ENCODE measurements around the gene CHRNA7.

The CHRNA7 gene

GRCh38 chr15:32125595-32125994 lies 95.3 kb downstream of the CHRNA7 start:
- Histone ChIP-seq H3K9ac (ENCODE audit: low read length) (no peak overlapping the region), H3K36me3 (ENCODE audit: control insufficient read depth, insufficient read depth, low read length) (no peaks in the 10 kb centered on the region), H2AK5ac (ENCODE audit: low read length) (no peak overlapping the region), H3K18ac (ENCODE audit: low read length) (no peak overlapping the region), H3K4me2 (ENCODE audit: low read length) (no peak overlapping the region), H3K4me3 (ENCODE audit: low read length) (no peak overlapping the region), H4K8ac (ENCODE audit: low read depth, low read length) (no peak overlapping the region), H3K27ac (ENCODE audit: low read depth, low read length) (no peak overlapping the region), H3K79me2 (ENCODE audit: control insufficient read depth, insufficient read depth, low read length) (no peaks in the 10 kb centered on the region), H3K27me3 (ENCODE audit: insufficient read depth, low read length, poor library complexity) (no peaks in the 10 kb centered on the region), H3K23ac (ENCODE audit: low read length) (no peak overlapping the region), H3K4me1 (ENCODE audit: control insufficient read depth, low read depth, low read length) (peaks cover 3% of the 10 kb centered on the region), H2BK5ac (ENCODE audit: low read length) (no peak overlapping the region), H2BK120ac (ENCODE audit: low read depth, low read length) (no peak overlapping the region), H2BK15ac (replicated peaks; ENCODE audit: low read depth) (no peak overlapping the region), H3K4ac (ENCODE audit: low read depth, low read length) (no peak overlapping the region), H4K5ac (ENCODE audit: low read length) (no peak overlapping the region), H3K79me1 (ENCODE audit: low read length) (no peaks in the 10 kb centered on the region), H3K56ac (ENCODE audit: low read length) (no peak overlapping the region)
- peak; percentile 50 for DNase-seq
- no CpG with 5 or more reads among the region's 3 CpGs for WGBS (ENCODE audit: extremely low coverage, insufficient coverage, low lambda C conversion rate)

DNA sequence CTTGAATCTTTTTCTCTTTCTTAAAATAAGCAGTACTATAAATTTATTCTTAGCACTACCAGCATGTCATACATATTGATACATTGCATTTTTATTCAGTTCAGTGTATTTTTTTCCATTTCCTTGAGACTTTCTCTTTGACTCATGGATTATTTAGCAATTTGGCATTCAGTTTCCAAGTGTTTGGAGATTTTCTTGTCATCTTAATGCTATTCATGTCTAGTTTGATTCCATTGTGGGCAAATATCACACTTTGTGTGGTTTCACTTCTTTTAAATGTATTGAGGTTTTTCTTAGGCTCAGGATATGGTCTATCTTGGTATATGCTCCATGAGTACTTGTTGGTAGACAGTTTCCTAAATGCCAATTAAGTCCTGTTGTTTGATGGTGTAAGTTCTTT lies 99.5 kb downstream of the CHRNA7 start:
- Histone ChIP-seq H2BK120ac (ENCODE audit: low read depth, low read length) (no peak overlapping the region), H4K5ac (ENCODE audit: low read length) (no peak overlapping the region), H3K56ac (ENCODE audit: low read length) (no peak overlapping the region), H3K4ac (ENCODE audit: low read depth, low read length) (no peak overlapping the region), H3K4me3 (ENCODE audit: low read length) (no peak overlapping the region), H3K18ac (ENCODE audit: low read length) (no peak overlapping the region), H3K9ac (ENCODE audit: low read length) (no peak overlapping the region), H3K4me2 (ENCODE audit: low read length) (no peak overlapping the region), H3K36me3 (ENCODE audit: control insufficient read depth, insufficient read depth, low read length) (no peaks in the 10 kb centered on the region), H4K8ac (ENCODE audit: low read depth, low read length) (no peak overlapping the region), H3K23ac (ENCODE audit: low read length) (no peak overlapping the region), H3K79me2 (ENCODE audit: control insufficient read depth, insufficient read depth, low read length) (no peaks in the 10 kb centered on the region), H2BK15ac (replicated peaks; ENCODE audit: low read depth) (no peak overlapping the region), H3K27ac (ENCODE audit: low read depth, low read length) (no peak overlapping the region), H3K79me1 (ENCODE audit: low read length) (no peaks in the 10 kb centered on the region), H3K4me1 (ENCODE audit: control insufficient read depth, low read depth, low read length) (peaks cover 3% of the 10 kb centered on the region), H2AK5ac (ENCODE audit: low read length) (no peak overlapping the region), H3K27me3 (ENCODE audit: insufficient read depth, low read length, poor library complexity) (no peaks in the 10 kb centered on the region), H2BK5ac (ENCODE audit: low read length) (no peak overlapping the region)
- no peak for DNase-seq

GRCh38 chr15:32130823-32131222 lies 100.5 kb downstream of the CHRNA7 start:
- Histone ChIP-seq H2BK5ac (ENCODE audit: low read length) (no peak overlapping the region), H4K5ac (ENCODE audit: low read length) (no peak overlapping the region), H3K23ac (ENCODE audit: low read length) (no peak overlapping the region), H3K9ac (ENCODE audit: low read length) (no peak overlapping the region), H3K56ac (ENCODE audit: low read length) (no peak overlapping the region), H3K4me2 (ENCODE audit: low read length) (no peak overlapping the region), H3K27ac (ENCODE audit: low read depth, low read length) (no peak overlapping the region), H4K8ac (ENCODE audit: low read depth, low read length) (no peak overlapping the region), H3K4me3 (ENCODE audit: low read length) (no peak overlapping the region), H2BK15ac (replicated peaks; ENCODE audit: low read depth) (no peak overlapping the region), H3K79me2 (ENCODE audit: control insufficient read depth, insufficient read depth, low read length) (no peaks in the 10 kb centered on the region), H2BK120ac (ENCODE audit: low read depth, low read length) (no peak overlapping the region), H2AK5ac (ENCODE audit: low read length) (no peak overlapping the region), H3K18ac (ENCODE audit: low read length) (no peak overlapping the region), H3K4ac (ENCODE audit: low read depth, low read length) (no peak overlapping the region), H3K27me3 (ENCODE audit: insufficient read depth, low read length, poor library complexity) (no peaks in the 10 kb centered on the region), H3K79me1 (ENCODE audit: low read length) (no peaks in the 10 kb centered on the region), H3K36me3 (ENCODE audit: control insufficient read depth, insufficient read depth, low read length) (no peaks in the 10 kb centered on the region), H3K4me1 (ENCODE audit: control insufficient read depth, low read depth, low read length) (no peaks in the 10 kb centered on the region)
- DNase-seq = no peak
- no CpG with 5 or more reads among the region's 3 CpGs for WGBS (ENCODE audit: extremely low coverage, insufficient coverage, low lambda C conversion rate)

DNA sequence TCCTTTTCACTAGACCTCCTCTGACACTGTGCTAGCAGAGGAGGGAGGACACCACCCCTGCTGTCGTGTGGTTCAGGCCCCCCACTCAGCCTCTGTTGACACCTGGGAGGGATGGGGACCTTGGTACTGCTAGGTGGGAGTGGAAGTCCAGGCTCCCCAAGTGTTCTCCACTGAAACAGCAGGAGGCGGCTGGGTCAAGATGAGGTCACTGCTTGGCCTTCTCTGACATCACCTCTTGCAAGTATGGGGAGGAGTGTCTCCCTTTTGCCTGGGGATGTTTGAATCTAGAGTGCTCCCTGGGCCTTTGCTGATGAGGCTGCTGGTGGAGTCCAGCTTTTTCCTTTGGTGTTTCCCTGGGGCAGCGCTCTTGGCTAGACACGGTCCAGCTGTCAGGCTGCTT lies 101.5 kb downstream of the CHRNA7 start:
- H3K4me3 ChIP-seq (ENCODE audit: low read length) = no peak overlapping the region
- no peak overlapping the region for H3K18ac ChIP-seq (ENCODE audit: low read length)
- H3K56ac ChIP-seq (ENCODE audit: low read length) = no peak overlapping the region
- H3K4me2 ChIP-seq (ENCODE audit: low read length) = no peak overlapping the region
- no peak overlapping the region for H4K8ac ChIP-seq (ENCODE audit: low read depth, low read length)
- no peaks in the 10 kb centered on the region for H3K4me1 ChIP-seq (ENCODE audit: control insufficient read depth, low read depth, low read length)
- H3K36me3 ChIP-seq (ENCODE audit: control insufficient read depth, insufficient read depth, low read length) = no peaks in the 10 kb centered on the region
- no peak overlapping the region for H3K9ac ChIP-seq (ENCODE audit: low read length)
- H3K79me2 ChIP-seq (ENCODE audit: control insufficient read depth, insufficient read depth, low read length) = no peaks in the 10 kb centered on the region
- H2BK15ac ChIP-seq (replicated peaks; ENCODE audit: low read depth) = no peak overlapping the region
- H2AK5ac ChIP-seq (ENCODE audit: low read length) = no peak overlapping the region
- DNase-seq = peak; percentile 56
- no peak overlapping the region for H4K5ac ChIP-seq (ENCODE audit: low read length)
- no peaks in the 10 kb centered on the region for H3K27me3 ChIP-seq (ENCODE audit: insufficient read depth, low read length, poor library complexity)
- H3K79me1 ChIP-seq (ENCODE audit: low read length) = no peaks in the 10 kb centered on the region
- no peak overlapping the region for H2BK120ac ChIP-seq (ENCODE audit: low read depth, low read length)
- H2BK5ac ChIP-seq (ENCODE audit: low read length) = no peak overlapping the region
- WGBS (ENCODE audit: extremely low coverage, insufficient coverage, low lambda C conversion rate) = no CpG with 5 or more reads among the region's 4 CpGs
- H3K27ac ChIP-seq (ENCODE audit: low read depth, low read length) = no peak overlapping the region
- no peak overlapping the region for H3K23ac ChIP-seq (ENCODE audit: low read length)
- H3K4ac ChIP-seq (ENCODE audit: low read depth, low read length) = no peak overlapping the region

GRCh38 chr15:32132859-32133258 lies 102.5 kb downstream of the CHRNA7 start:
- no peak overlapping the region for H3K4ac ChIP-seq (ENCODE audit: low read depth, low read length)
- no peak overlapping the region for H3K27ac ChIP-seq (ENCODE audit: low read depth, low read length)
- H2AK5ac ChIP-seq (ENCODE audit: low read length) = no peak overlapping the region
- no peaks in the 10 kb centered on the region for H3K36me3 ChIP-seq (ENCODE audit: control insufficient read depth, insufficient read depth, low read length)
- no peaks in the 10 kb centered on the region for H3K27me3 ChIP-seq (ENCODE audit: insufficient read depth, low read length, poor library complexity)
- no peak overlapping the region for H2BK5ac ChIP-seq (ENCODE audit: low read length)
- H3K79me1 ChIP-seq (ENCODE audit: low read length) = no peaks in the 10 kb centered on the region
- no peaks in the 10 kb centered on the region for H3K4me1 ChIP-seq (ENCODE audit: control insufficient read depth, low read depth, low read length)
- H2BK120ac ChIP-seq (ENCODE audit: low read depth, low read length) = no peak overlapping the region
- no peak overlapping the region for H3K23ac ChIP-seq (ENCODE audit: low read length)
- no peak overlapping the region for H3K9ac ChIP-seq (ENCODE audit: low read length)
- no peaks in the 10 kb centered on the region for H3K79me2 ChIP-seq (ENCODE audit: control insufficient read depth, insufficient read depth, low read length)
- H2BK15ac ChIP-seq (replicated peaks; ENCODE audit: low read depth) = no peak overlapping the region
- no peak for DNase-seq
- H3K56ac ChIP-seq (ENCODE audit: low read length) = no peak overlapping the region
- no peak overlapping the region for H3K18ac ChIP-seq (ENCODE audit: low read length)
- no peak overlapping the region for H4K5ac ChIP-seq (ENCODE audit: low read length)
- H3K4me3 ChIP-seq (ENCODE audit: low read length) = no peak overlapping the region
- no CpG with 5 or more reads among the region's 2 CpGs for WGBS (ENCODE audit: extremely low coverage, insufficient coverage, low lambda C conversion rate)
- no peak overlapping the region for H3K4me2 ChIP-seq (ENCODE audit: low read length)
- H4K8ac ChIP-seq (ENCODE audit: low read depth, low read length) = no peak overlapping the region

DNA sequence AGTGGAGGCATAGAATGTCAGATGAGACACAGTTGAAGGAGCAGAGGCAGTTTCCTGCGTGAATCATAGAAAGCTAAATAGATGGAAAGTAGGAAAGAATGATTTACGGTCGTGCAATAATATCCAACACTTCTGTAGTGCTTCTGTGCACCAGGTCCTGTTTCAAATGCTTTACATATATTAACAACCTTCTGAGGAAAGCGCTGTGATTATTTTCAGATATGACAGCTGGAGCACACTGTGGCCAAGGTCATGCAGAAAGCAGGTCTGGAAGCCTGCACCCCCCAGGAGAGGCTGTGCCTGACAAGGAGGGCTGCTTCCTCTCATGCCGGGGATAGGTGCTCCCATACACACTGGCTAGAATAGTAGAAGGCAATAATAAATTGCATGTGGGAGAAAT lies 104.5 kb downstream of the CHRNA7 start:
- no peak overlapping the region for H4K5ac ChIP-seq (ENCODE audit: low read length)
- H3K23ac ChIP-seq (ENCODE audit: low read length) = no peak overlapping the region
- no peaks in the 10 kb centered on the region for H3K79me1 ChIP-seq (ENCODE audit: low read length)
- no peak overlapping the region for H3K9ac ChIP-seq (ENCODE audit: low read length)
- no peak overlapping the region for H3K27ac ChIP-seq (ENCODE audit: low read depth, low read length)
- no peak overlapping the region for H3K18ac ChIP-seq (ENCODE audit: low read length)
- no peak overlapping the region for H2BK15ac ChIP-seq (replicated peaks; ENCODE audit: low read depth)
- no peak overlapping the region for H3K4ac ChIP-seq (ENCODE audit: low read depth, low read length)
- H3K56ac ChIP-seq (ENCODE audit: low read length) = no peak overlapping the region
- no peak overlapping the region for H3K4me3 ChIP-seq (ENCODE audit: low read length)
- no peak overlapping the region for H3K4me2 ChIP-seq (ENCODE audit: low read length)
- H3K36me3 ChIP-seq (ENCODE audit: control insufficient read depth, insufficient read depth, low read length) = no peaks in the 10 kb centered on the region
- no peaks in the 10 kb centered on the region for H3K27me3 ChIP-seq (ENCODE audit: insufficient read depth, low read length, poor library complexity)
- no peak overlapping the region for H2AK5ac ChIP-seq (ENCODE audit: low read length)
- no peak overlapping the region for H2BK120ac ChIP-seq (ENCODE audit: low read depth, low read length)
- H3K4me1 ChIP-seq (ENCODE audit: control insufficient read depth, low read depth, low read length) = no peaks in the 10 kb centered on the region
- no peaks in the 10 kb centered on the region for H3K79me2 ChIP-seq (ENCODE audit: control insufficient read depth, insufficient read depth, low read length)
- WGBS (ENCODE audit: extremely low coverage, insufficient coverage, low lambda C conversion rate) = no CpG with 5 or more reads among the region's 5 CpGs
- no peak overlapping the region for H4K8ac ChIP-seq (ENCODE audit: low read depth, low read length)
- no peak for DNase-seq
- no peak overlapping the region for H2BK5ac ChIP-seq (ENCODE audit: low read length)
